Measurements from ENCODE around the gene KLF3. TPM values are rescaled to one million over a fixed set of nuclear protein-coding genes. Genes with fewer than 3 reads are reported as not detected.
"Not testable (repeated sequence)": the region's sequence is repeated elsewhere in the genome, so short reads cannot be mapped to it uniquely, and the experiment has no call there.

The KLF3 gene
- total RNA-seq: 103 TPM

DNA sequence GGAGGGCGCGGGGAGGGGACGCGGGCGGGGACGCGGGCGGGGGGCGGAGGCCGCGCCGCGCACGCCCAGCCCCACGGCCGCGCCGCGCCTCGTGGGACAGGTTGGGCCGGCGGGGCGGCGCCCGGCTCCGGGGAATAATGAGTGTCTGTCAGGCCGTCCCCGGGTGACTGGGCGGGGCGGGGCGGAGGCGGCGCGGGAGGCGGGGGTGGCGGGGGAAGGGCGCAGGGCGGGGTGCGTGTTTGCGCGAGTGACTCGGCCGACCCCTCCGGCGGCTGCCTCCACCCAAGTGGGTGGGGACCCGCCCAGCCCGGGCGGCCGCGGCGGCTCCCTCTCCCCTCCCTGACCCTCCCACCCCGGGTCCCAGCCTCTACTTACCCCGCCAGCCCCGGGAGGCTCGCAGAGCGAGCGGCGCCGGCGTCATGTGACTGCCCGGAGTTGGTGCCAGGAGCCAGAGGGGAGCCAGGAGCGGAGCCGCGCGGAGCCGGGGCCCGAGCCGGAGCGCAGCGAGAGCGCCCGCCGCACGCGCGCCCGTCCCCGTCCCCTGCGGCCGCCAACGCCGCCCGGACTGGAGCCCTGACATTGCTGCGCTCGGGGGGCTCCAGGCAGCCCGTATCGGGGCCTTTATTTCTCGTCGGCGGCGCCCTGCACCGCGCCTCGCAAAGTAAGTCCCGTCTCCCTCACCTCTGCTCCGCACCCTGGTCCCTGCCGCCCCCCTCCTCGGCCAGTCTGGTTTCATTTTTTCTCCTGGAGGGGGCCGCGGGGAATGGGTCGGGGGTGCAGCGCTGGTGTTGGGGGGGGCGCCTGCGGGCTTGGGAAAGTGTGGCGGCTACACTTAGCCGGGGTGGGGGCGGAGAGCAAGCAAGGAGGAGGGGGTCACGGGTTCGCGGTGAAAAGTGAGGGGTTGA is at the start of gene KLF3:
KLF3 (plus strand) TSS at position 399 of the 905 bp plus-strand sequence. CDS start 16,427 bp downstream, outside the sequence.
- H3K27me3 ChIP-seq (ENCODE audit: insufficient read depth, low read length): no peaks in the 10 kb centered on the region
- peaks cover 48% of the 10 kb centered on the region for H3K4me1 ChIP-seq (ENCODE audit: insufficient read depth, low read length)
- no peaks in the 10 kb centered on the region for H3K9me3 ChIP-seq (ENCODE audit: low read depth, low read length)
- H3K4me3 ChIP-seq (ENCODE audit: low read length): peak within 1 kb of the TSS; percentile 90

GRCh38 chr4:38614231-38614630 is 49.8 kb upstream of the KLF3 start:
- H3K4me3 ChIP-seq (ENCODE audit: low read length): no peak overlapping the region
- no peaks in the 10 kb centered on the region for H3K9me3 ChIP-seq (ENCODE audit: low read depth, low read length)
- no peaks in the 10 kb centered on the region for H3K27me3 ChIP-seq (ENCODE audit: insufficient read depth, low read length)
- H3K4me1 ChIP-seq (ENCODE audit: insufficient read depth, low read length): peaks cover 50% of the 10 kb centered on the region

- H3K4me3 ChIP-seq (ENCODE audit: low read length): no peak overlapping the region
- no peaks in the 10 kb centered on the region for H3K9me3 ChIP-seq (ENCODE audit: low read depth, low read length)
- peaks cover 49% of the 10 kb centered on the region for H3K4me1 ChIP-seq (ENCODE audit: insufficient read depth, low read length)
- H3K27me3 ChIP-seq (ENCODE audit: insufficient read depth, low read length): no peaks in the 10 kb centered on the region
Observed at GRCh38 chr4:38615847-38616246, 48.2 kb upstream of the KLF3 start.

DNA sequence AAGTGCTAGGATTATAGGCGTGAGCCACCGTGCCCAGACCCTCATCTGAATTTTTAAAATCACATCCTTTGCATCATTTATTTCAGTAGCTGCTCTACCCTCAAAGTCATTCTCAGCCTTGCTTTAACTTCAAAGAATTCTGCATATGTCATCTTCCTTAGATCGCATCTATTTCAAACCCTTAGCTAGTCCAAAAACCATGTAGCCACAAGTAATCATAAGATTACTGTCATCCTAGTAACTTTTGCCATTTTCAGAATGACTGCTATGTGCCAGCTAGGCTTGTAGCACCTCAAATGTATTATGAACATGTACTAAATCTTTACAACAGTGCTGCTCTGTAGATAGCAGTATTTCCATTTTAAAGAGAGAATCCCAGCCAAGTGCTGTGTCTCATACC is 45.5 kb upstream of the KLF3 start:
- Histone ChIP-seq H3K4me1 (ENCODE audit: insufficient read depth, low read length) (peaks cover 55% of the 10 kb centered on the region), H3K9me3 (ENCODE audit: low read depth, low read length) (no peaks in the 10 kb centered on the region), H3K4me3 (ENCODE audit: low read length) (no peak overlapping the region), H3K27me3 (ENCODE audit: insufficient read depth, low read length) (no peaks in the 10 kb centered on the region)

DNA sequence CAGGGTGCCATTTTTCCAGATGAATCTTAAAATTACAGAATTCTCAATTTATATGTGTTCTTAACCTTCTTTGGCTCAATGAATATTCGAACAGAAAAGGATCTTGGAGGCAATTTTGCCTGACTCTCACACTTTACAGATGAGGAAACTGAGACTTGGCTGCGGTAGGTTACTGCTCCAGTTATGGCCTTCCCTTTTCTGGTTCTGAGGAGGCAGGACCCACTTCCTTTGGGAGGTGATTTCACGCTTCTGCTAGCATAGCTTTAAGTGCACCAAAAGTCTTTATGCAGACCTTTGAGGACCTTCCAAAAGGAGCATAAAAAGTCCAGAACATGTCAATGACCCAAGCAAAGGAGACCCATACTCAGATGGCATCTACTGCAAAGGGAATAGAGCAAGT is 44.7 kb upstream of the KLF3 start:
- H3K4me3 ChIP-seq (ENCODE audit: low read length): no peak overlapping the region
- no peaks in the 10 kb centered on the region for H3K9me3 ChIP-seq (ENCODE audit: low read depth, low read length)
- peaks cover 52% of the 10 kb centered on the region for H3K4me1 ChIP-seq (ENCODE audit: insufficient read depth, low read length)
- no peaks in the 10 kb centered on the region for H3K27me3 ChIP-seq (ENCODE audit: insufficient read depth, low read length)

DNA sequence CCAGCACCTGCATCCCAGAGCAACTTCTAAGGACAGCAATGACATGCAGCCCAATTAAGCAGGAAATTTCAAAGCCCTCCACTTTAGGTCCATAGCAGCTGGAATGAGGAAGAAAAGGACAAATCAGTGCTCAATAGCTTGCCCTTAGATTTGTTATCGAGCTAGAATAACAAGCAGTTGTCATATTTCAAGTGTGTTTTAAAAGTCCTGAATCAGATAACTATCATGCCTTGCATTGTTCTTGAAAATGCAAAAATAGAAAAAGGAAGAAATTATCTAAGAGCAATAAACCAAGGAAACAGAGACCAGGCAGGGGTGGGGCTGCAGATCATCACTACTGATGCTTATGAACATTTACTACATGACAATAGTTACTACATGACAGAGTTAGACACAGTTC is 43.9 kb upstream of the KLF3 start:
- H3K9me3 ChIP-seq (ENCODE audit: low read depth, low read length): no peaks in the 10 kb centered on the region
- peaks cover 50% of the 10 kb centered on the region for H3K4me1 ChIP-seq (ENCODE audit: insufficient read depth, low read length)
- no peaks in the 10 kb centered on the region for H3K27me3 ChIP-seq (ENCODE audit: insufficient read depth, low read length)
- H3K4me3 ChIP-seq (ENCODE audit: low read length): no peak overlapping the region

DNA sequence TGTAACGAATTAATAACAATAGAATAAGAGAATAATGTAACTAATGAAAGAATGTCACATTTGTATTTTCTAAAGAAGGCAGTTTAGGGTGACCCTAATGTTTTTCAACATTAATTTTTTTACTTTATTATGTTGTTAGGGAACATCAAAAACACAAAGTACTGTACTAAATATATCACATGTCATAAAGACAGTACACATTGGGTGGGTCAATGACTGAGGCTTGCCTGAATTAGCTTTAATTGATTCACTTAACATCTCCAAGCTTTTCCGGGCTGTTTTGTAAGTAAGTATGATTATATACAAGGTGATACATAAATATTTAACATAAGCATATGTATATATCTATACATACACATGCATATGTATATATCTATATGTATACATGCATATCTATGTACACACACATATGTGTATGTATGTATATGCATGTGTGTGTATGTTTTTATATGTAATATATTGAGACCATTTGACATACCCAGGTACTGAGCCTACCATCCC is 43.4 kb upstream of the KLF3 start:
- Histone ChIP-seq H3K4me3 (ENCODE audit: low read length) (no peak overlapping the region), H3K27me3 (ENCODE audit: insufficient read depth, low read length) (no peaks in the 10 kb centered on the region), H3K9me3 (ENCODE audit: low read depth, low read length) (no peaks in the 10 kb centered on the region), H3K4me1 (ENCODE audit: insufficient read depth, low read length) (peaks cover 49% of the 10 kb centered on the region)

DNA sequence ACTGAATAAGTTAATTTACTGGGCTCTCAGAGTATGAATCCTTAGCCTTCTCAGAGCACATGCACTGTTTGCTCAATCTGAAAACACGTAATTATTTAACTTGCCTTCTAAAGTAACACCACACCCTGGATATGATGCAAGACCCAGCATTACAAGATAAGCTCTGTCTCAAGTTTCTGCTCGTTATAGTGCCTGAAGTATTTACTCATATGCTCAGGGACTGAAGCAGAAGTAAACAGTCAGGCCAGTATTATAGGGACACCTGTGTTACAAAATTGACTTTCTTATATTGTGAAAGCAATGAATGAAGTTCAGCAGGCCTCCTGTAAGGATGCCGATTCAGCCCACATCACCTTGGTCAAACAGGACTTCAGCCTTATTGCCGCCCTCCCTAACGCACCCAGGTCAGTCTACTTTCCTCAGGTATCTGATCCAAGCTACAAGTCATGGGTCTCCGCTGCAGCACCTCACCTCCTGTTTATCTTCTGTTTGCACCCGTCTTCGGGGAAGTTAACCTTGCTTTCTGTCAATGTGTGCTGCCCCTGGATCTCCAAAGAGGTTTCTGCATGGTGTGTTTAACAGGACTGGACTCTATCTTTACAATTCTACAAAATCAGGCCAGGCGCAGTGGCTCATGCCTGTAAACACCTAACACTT is 42.8 kb upstream of the KLF3 start:
- H3K4me1 ChIP-seq (ENCODE audit: insufficient read depth, low read length): peaks cover 43% of the 10 kb centered on the region
- no peak overlapping the region for H3K4me3 ChIP-seq (ENCODE audit: low read length)
- H3K9me3 ChIP-seq (ENCODE audit: low read depth, low read length): no peaks in the 10 kb centered on the region

DNA sequence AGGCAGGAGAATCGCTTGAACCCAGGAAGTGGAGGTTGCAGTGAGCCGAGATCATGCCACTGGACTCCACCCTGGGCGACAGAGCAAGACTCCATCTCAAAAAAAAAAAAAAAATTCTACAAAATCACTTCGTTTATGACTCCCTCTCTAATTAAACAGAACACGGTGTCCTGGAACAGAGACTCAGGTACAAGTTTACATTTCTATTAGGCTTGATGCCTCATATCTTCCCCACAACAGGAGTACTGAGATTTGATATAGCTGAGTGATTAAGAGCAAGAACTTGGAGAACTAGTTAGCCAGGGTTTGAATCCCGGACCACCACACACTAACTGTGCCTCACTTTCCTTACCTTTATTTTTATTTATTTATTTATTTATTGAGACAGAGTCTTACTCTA is 42.2 kb upstream of the KLF3 start:
- H3K27me3 ChIP-seq (ENCODE audit: insufficient read depth, low read length): no peaks in the 10 kb centered on the region
- H3K9me3 ChIP-seq (ENCODE audit: low read depth, low read length): no peaks in the 10 kb centered on the region
- H3K4me3 ChIP-seq (ENCODE audit: low read length): no peak overlapping the region
- H3K4me1 ChIP-seq (ENCODE audit: insufficient read depth, low read length): peaks cover 36% of the 10 kb centered on the region

More for the DNA sequence above, 42.8 kb upstream of the KLF3 start:
- no peaks in the 10 kb centered on the region for H3K27me3 ChIP-seq (ENCODE audit: insufficient read depth, low read length)

DNA sequence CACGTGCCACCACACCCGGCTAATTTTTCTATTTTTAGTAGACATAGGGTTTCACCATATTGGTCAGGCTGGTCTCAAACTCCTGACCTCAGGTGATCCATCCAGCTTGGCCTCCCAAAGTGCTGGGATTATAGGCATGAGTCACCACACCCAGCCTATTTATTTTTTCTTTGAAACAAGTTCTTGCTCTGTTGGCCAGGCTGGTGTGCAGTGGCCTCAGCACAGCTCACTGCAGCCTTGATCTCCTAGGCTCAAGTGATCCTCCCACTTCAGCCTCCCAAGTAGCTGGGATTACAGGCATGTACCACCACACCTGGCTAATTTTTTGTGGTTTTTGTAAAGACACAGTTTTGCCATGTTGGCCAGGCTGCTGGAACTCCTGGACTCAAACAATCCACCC is 41.7 kb upstream of the KLF3 start:
- H3K4me3 ChIP-seq (ENCODE audit: low read length); H3K27me3 ChIP-seq (ENCODE audit: insufficient read depth, low read length); H3K9me3 ChIP-seq (ENCODE audit: low read depth, low read length): not testable (repeated sequence)
- peaks cover 32% of the 10 kb centered on the region for H3K4me1 ChIP-seq (ENCODE audit: insufficient read depth, low read length)

DNA sequence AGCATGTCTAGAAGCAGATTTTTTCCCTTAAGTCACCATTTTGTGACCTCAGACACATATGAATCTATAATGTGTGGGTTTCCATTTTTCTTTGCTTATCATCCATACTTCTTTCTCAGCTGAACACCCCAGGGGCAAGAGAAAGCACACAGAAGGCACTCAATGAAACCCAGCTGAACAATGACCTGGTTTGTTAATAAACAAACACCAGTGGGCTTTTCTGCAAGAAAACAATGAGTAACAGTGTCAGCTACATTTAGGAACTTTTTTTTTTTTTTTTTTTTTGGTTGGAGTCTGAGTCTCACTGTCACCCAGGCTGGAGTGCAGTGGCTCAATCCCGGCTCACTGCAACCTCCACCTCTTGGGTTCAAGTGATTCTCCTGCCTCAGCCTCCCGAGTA is 40.7 kb upstream of the KLF3 start:
- Histone ChIP-seq H3K27me3 (ENCODE audit: insufficient read depth, low read length) (no peaks in the 10 kb centered on the region), H3K9me3 (ENCODE audit: low read depth, low read length) (no peaks in the 10 kb centered on the region), H3K4me1 (ENCODE audit: insufficient read depth, low read length) (peaks cover 31% of the 10 kb centered on the region), H3K4me3 (ENCODE audit: low read length) (no peak overlapping the region)

- H3K27me3 ChIP-seq (ENCODE audit: insufficient read depth, low read length): no peaks in the 10 kb centered on the region
- peaks cover 25% of the 10 kb centered on the region for H3K4me1 ChIP-seq (ENCODE audit: insufficient read depth, low read length)
Observed at GRCh38 chr4:38624311-38624710, 39.7 kb upstream of the KLF3 start.

DNA sequence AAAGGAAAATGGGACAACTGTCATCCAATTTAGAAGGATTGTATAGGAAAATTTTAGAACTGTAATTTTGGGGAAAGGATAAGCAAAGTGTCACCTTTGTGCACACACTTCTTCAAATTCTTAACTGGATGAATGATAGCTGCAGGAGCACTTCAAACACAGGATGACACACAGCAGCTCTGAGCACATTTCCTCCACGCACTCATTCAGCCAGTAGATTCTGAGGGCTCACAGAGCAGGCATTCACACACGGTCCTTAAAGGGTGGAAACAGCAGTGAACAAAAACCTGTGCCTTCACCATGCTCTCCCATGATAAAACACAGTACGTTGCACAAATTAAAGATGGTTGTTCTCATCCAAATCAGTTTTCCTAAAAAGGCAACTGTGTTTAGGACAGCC is 38.5 kb upstream of the KLF3 start:
- Histone ChIP-seq H3K4me1 (ENCODE audit: insufficient read depth, low read length) (peaks cover 15% of the 10 kb centered on the region), H3K9me3 (ENCODE audit: low read depth, low read length) (no peaks in the 10 kb centered on the region), H3K27me3 (ENCODE audit: insufficient read depth, low read length) (no peaks in the 10 kb centered on the region), H3K4me3 (ENCODE audit: low read length) (no peak overlapping the region)

More at GRCh38 chr4:38624311-38624710, 39.7 kb upstream of the KLF3 start:
- Histone ChIP-seq H3K4me3 (ENCODE audit: low read length) (no peak overlapping the region), H3K9me3 (ENCODE audit: low read depth, low read length) (no peaks in the 10 kb centered on the region)

DNA sequence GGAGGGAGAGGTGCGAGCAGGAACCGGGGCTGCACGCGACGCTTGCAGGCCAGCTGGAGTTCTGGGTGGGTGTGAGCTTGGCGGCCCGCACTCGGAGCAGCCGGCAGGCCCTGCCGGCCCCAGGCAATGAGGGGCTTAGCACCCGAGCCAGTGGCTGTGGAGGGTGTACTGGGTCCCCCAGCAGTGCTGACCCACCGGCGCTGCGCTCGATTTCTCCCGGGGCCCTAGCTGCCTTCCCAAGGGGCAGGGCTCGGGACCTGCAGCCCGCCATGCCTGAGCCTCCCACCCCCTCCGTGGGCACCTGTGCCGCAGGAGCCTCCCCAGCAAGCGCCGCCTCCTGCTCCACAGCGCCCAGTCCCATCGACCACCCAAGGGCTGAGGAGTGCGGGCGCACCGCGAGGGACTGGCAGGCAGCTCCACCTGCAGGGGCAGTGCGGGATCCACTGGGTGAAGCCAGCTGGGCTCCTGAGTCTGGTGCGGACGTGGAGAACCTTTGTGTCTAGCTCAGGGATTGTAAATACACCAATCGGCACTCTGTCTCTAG is 37.0 kb upstream of the KLF3 start:
- not testable (repeated sequence) for H3K4me3 ChIP-seq (ENCODE audit: low read length); H3K4me1 ChIP-seq (ENCODE audit: insufficient read depth, low read length); H3K27me3 ChIP-seq (ENCODE audit: insufficient read depth, low read length); H3K9me3 ChIP-seq (ENCODE audit: low read depth, low read length)

DNA sequence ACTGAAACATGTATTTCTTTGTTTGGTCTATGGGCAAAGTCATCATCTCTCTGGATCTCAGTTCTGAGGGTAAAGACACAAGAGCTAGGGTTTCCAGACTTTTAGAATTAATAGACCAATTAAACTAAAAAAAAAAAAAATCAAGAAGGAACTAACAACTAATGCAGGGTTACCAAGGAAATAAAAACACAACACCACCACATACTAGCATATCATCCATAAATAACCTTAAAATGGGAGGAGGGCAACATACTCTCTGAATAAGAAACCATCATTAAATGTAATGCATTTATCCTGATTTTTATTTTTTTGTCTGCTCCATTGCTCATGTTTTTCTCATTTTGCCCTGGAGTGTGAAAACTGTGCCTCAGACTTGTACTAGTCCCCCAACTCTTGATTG is 33.5 kb upstream of the KLF3 start:
- Histone ChIP-seq H3K9me3 (ENCODE audit: low read depth, low read length) (no peaks in the 10 kb centered on the region), H3K27me3 (ENCODE audit: insufficient read depth, low read length) (no peaks in the 10 kb centered on the region), H3K4me3 (ENCODE audit: low read length) (no peak overlapping the region)

More for the DNA sequence above, 33.5 kb upstream of the KLF3 start:
- H3K4me1 ChIP-seq (ENCODE audit: insufficient read depth, low read length): no peaks in the 10 kb centered on the region

Data from mononuclear cell (primary cell).